D721Med (cell line): ENCODE results near the gene GPBP1.

Source experiments
- DNase-seq: peaks from one replicate; pipeline ENCODE4 v3.0.0; 2011; ENCODE audit warnings: low spot score; ENCODE audit not compliant: insufficient read length
- FAIRE-seq: peaks from 2 replicates; lab custom pipeline; 2011; peaks lifted over from hg19 to GRCh38; lab: Jason Lieb, UNC
- CTCF ChIP-seq: IDR thresholded peaks from 2 replicates; pipeline ENCODE4 v1.5.1; 2012; ENCODE audit warnings: mild to moderate bottlenecking, control low read depth; ENCODE audit not compliant: insufficient read depth; ENCODE audit errors: missing control alignments

GPBP1 gene

GRCh38 chr5:57172466-57173318, 1.2 kb upstream of the GPBP1 start:
- FAIRE-seq: no peak
- no peak for DNase-seq
- no peak for TF ChIP-seq CTCF

- DNase-seq: no peak
- no peak for FAIRE-seq
- no peak for TF ChIP-seq CTCF
Observed at GRCh38 chr5:57174128-57174889, 450 bp downstream of the GPBP1 start.

GRCh38 chr5:57174890-57175510, 1.1 kb downstream of the GPBP1 start:
- DNase-seq (no peak), FAIRE-seq (no peak)
- no peak for TF ChIP-seq CTCF

GRCh38 chr5:57175551-57176309, 1.9 kb downstream of the GPBP1 start:
- DNase-seq (no peak), FAIRE-seq (no peak)
- no peak for TF ChIP-seq CTCF

- no peak for FAIRE-seq
Observed at GRCh38 chr5:57176350-57176857, 2.5 kb downstream of the GPBP1 start.

More at GRCh38 chr5:57176350-57176857, 2.5 kb downstream of the GPBP1 start:
- TF ChIP-seq CTCF: no peak
- no peak for DNase-seq
